ENCODE results near the gene RPS29. TPM values are rescaled to one million over a fixed set of nuclear protein-coding genes. Genes with fewer than 3 reads are reported as not detected.
"Not testable (repeated sequence)": the region's sequence is repeated elsewhere in the genome, so short reads cannot be mapped to it uniquely, and the experiment has no call there.

Gene RPS29
- polyA plus RNA-seq (2012; ENCODE audit: insufficient read depth, insufficient read length) = 5,160 TPM

GRCh38 chr14:49585803-49586672, at the start of gene RPS29:
Gene RPS29, minus strand, starts transcription at chr14:49586380. Its CDS starts 34 bp downstream, at chr14:49586346.
- peak within 1 kb of the TSS; percentile 98 for H3K4me3 ChIP-seq (ENCODE audit: low read length)

GRCh38 chr14:49634547-49635334, 48.6 kb upstream of the RPS29 start, which contains the start of gene DNAAF2:
Gene DNAAF2, minus strand, starts transcription at chr14:49635244. Its CDS starts 95 bp downstream, at chr14:49635149.
- DNase-seq (ENCODE audit: low read depth, low spot score) = peak; percentile 46

More at GRCh38 chr14:49585803-49586672, at the start of gene RPS29:
- peak; percentile 100 for DNase-seq (ENCODE audit: low read depth, low spot score)

GRCh38 chr14:49633640-49634546, 47.7 kb upstream of the RPS29 start:
- H3K4me3 ChIP-seq (ENCODE audit: low read length) = peak overlapping the region; percentile 93
- DNase-seq (ENCODE audit: low read depth, low spot score) = peak; percentile 90

More at GRCh38 chr14:49634547-49635334, 48.6 kb upstream of the RPS29 start, which contains the start of gene DNAAF2:
- peak within 1 kb of the TSS; percentile 93 for H3K4me3 ChIP-seq (ENCODE audit: low read length)

GRCh38 chr14:49623941-49624839, 38.0 kb upstream of the RPS29 start:
- DNase-seq (ENCODE audit: low read depth, low spot score) = no peak
- H3K4me3 ChIP-seq (ENCODE audit: low read length) = no peak overlapping the region

- H3K4me3 ChIP-seq (ENCODE audit: low read length) = no peak overlapping the region
These were observed 37.2 kb upstream of the RPS29 start for GRCh38 chr14:49623387-49623786.

GRCh38 chr14:49622022-49622607, 35.9 kb upstream of the RPS29 start:
- no peak for DNase-seq (ENCODE audit: low read depth, low spot score)
- H3K4me3 ChIP-seq (ENCODE audit: low read length) = peak overlapping the region; percentile 74

More at GRCh38 chr14:49623387-49623786, 37.2 kb upstream of the RPS29 start:
- DNase-seq (ENCODE audit: low read depth, low spot score) = no peak

- H3K4me3 ChIP-seq (ENCODE audit: low read length) = peak overlapping the region; percentile 74
- no peak for DNase-seq (ENCODE audit: low read depth, low spot score)
These were observed 35.1 kb upstream of the RPS29 start for GRCh38 chr14:49621114-49621881.

- peak within 1 kb of the TSS; percentile 74 for H3K4me3 ChIP-seq (ENCODE audit: low read length)
- DNase-seq (ENCODE audit: low read depth, low spot score) = peak; percentile 97
These were observed 34.3 kb upstream of the RPS29 start, which contains the start of the genes MGAT2 and RPL36AL for GRCh38 chr14:49620182-49621113. Gene MGAT2, plus strand, starts transcription at chr14:49620799. Its CDS starts 470 bp downstream, at chr14:49621269. Gene RPL36AL, minus strand, starts transcription at chr14:49620626. Its CDS starts 1,522 bp downstream, at chr14:49619104.

- H3K4me3 ChIP-seq (ENCODE audit: low read length) = peak overlapping the region; percentile 74
- no peak for DNase-seq (ENCODE audit: low read depth, low spot score)
These were observed 33.5 kb upstream of the RPS29 start for GRCh38 chr14:49619730-49620129.

- H3K4me3 ChIP-seq (ENCODE audit: low read length) = peak overlapping the region; percentile 74
- not testable (repeated sequence) for DNase-seq (ENCODE audit: low read depth, low spot score)
These were observed 33.1 kb upstream of the RPS29 start for GRCh38 chr14:49619273-49619672.

GRCh38 chr14:49617852-49618519, 31.8 kb upstream of the RPS29 start:
- H3K4me3 ChIP-seq (ENCODE audit: low read length) = no peak overlapping the region
- DNase-seq (ENCODE audit: low read depth, low spot score) = no peak

GRCh38 chr14:49615776-49616175, 29.6 kb upstream of the RPS29 start:
- no peak for DNase-seq (ENCODE audit: low read depth, low spot score)
- H3K4me3 ChIP-seq (ENCODE audit: low read length) = no peak overlapping the region

- H3K4me3 ChIP-seq (ENCODE audit: low read length) = no peak overlapping the region
- DNase-seq (ENCODE audit: low read depth, low spot score) = no peak
These were observed 28.0 kb upstream of the RPS29 start for GRCh38 chr14:49614196-49614595.

- DNase-seq (ENCODE audit: low read depth, low spot score) = no peak
- H3K4me3 ChIP-seq (ENCODE audit: low read length) = no peak overlapping the region
These were observed 26.5 kb upstream of the RPS29 start for GRCh38 chr14:49612671-49613070.

- no peak overlapping the region for H3K4me3 ChIP-seq (ENCODE audit: low read length)
- no peak for DNase-seq (ENCODE audit: low read depth, low spot score)
These were observed 26.1 kb upstream of the RPS29 start for GRCh38 chr14:49612251-49612650.

Measured in Jurkat, Clone E6-1 (cell line).